ENCODE data around the gene CAPN11. TPM values are rescaled to one million over a fixed set of nuclear protein-coding genes. Genes with fewer than 3 reads are reported as not detected.

The CAPN11 gene
- total and polyA plus RNA-seq, 2 donors from 2014 or later, result 0.39 to 2.3 TPM

DNA sequence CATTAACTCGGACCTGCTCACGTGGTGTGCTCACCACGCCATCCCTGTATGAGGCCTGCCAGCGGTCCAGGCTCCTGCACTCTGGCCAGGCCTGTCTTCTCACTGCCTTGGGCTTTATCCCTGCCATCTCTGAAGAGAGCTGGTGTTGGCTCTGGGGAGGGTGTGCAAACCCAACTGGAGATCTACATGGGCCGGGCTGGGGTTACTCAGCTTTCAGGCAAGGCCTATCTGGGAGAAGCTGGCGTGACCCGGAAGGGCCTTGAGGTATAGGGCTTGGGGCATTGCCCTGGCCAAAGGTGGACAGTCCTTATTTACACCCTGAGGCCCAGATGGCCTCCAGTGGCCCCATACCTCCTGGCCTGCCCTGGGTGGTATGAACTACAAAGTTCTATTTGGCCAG is 69.8 kb downstream of the CAPN11 start:
- Histone ChIP-seq H3K4me1 (ENCODE audit: control insufficient read depth in 2 of 3, insufficient read depth in 2 of 3, low read depth in 1 of 3, low read length in 3 of 3) (peaks cover 0 to 18% (median 18%) of the 10 kb centered on the region in 3 donors), H3K27me3 (ENCODE audit: control insufficient read depth, insufficient read depth, low read length) (no peaks in the 10 kb centered on the region), H3K36me3 (ENCODE audit: control insufficient read depth in 2 of 3, insufficient read depth in 3 of 3, low read length in 3 of 3) (peaks cover 0 to 5% (median 0%) of the 10 kb centered on the region in 3 donors), H3K4me3 (ENCODE audit: low read length in 3 of 3) (no peak overlapping the region), H3K9me3 (ENCODE audit: control insufficient read depth in 2 of 3, insufficient read depth in 1 of 3, low read length in 3 of 3) (no peaks in the 10 kb centered on the region), H3K27ac (ENCODE audit: low read depth in 2 of 2, low read length in 2 of 2) (no peak overlapping the region), H3K9ac (ENCODE audit: low read length in 3 of 3) (no peak overlapping the region)
- DNase-seq (no peak), FAIRE-seq (no peak)
- intact Hi-C loops (cut with DNase I), result no loop called here
- no peak for TF ChIP-seq CTCF (IDR thresholded peaks at IDR 0.05; ENCODE audit: borderline replicate concordance, extremely low read depth, insufficient read depth)

GRCh38 chr6:44228836-44229235 is 70.2 kb downstream of the CAPN11 start:
- H3K4me1 ChIP-seq (ENCODE audit: control insufficient read depth in 2 of 3, insufficient read depth in 2 of 3, low read depth in 1 of 3, low read length in 3 of 3), result peaks cover 0 to 22% (median 22%) of the 10 kb centered on the region in 3 donors
- no peaks in the 10 kb centered on the region for H3K9me3 ChIP-seq (ENCODE audit: control insufficient read depth in 2 of 3, insufficient read depth in 1 of 3, low read length in 3 of 3)
- TF ChIP-seq CTCF (IDR thresholded peaks at IDR 0.05; ENCODE audit: borderline replicate concordance, extremely low read depth, insufficient read depth), result no peak
- H3K36me3 ChIP-seq (ENCODE audit: control insufficient read depth in 2 of 3, insufficient read depth in 3 of 3, low read length in 3 of 3), result peaks cover 0 to 5% (median 0%) of the 10 kb centered on the region in 3 donors
- FAIRE-seq (no peak), DNase-seq (no peak)
- H3K27me3 ChIP-seq (ENCODE audit: control insufficient read depth, insufficient read depth, low read length), result no peaks in the 10 kb centered on the region
- intact Hi-C loops (cut with DNase I), result no loop called here
- H3K9ac ChIP-seq (ENCODE audit: low read length in 3 of 3), result no peak overlapping the region
- H3K4me3 ChIP-seq (ENCODE audit: low read length in 3 of 3), result no peak overlapping the region
- no peak overlapping the region for H3K27ac ChIP-seq (ENCODE audit: low read depth in 2 of 2, low read length in 2 of 2)

GRCh38 chr6:44229376-44230033 is 70.9 kb downstream of the CAPN11 start:
- H3K27ac ChIP-seq (ENCODE audit: low read depth in 2 of 2, low read length in 2 of 2), result no peak overlapping the region
- H3K4me1 ChIP-seq (ENCODE audit: control insufficient read depth in 2 of 3, insufficient read depth in 2 of 3, low read depth in 1 of 3, low read length in 3 of 3), result peaks cover 0 to 24% (median 21%) of the 10 kb centered on the region in 3 donors

More at GRCh38 chr6:44229376-44230033, 70.9 kb downstream of the CAPN11 start:
- FAIRE-seq, result no peak
- no peaks in the 10 kb centered on the region for H3K9me3 ChIP-seq (ENCODE audit: control insufficient read depth in 2 of 3, insufficient read depth in 1 of 3, low read length in 3 of 3)
- H3K9ac ChIP-seq (ENCODE audit: low read length in 3 of 3), result no peak overlapping the region
- TF ChIP-seq CTCF (IDR thresholded peaks at IDR 0.05; ENCODE audit: borderline replicate concordance, extremely low read depth, insufficient read depth), result no peak
- no peaks in the 10 kb centered on the region for H3K27me3 ChIP-seq (ENCODE audit: control insufficient read depth, insufficient read depth, low read length)
- DNase-seq, result no peak
- H3K36me3 ChIP-seq (ENCODE audit: control insufficient read depth in 2 of 3, insufficient read depth in 3 of 3, low read length in 3 of 3), result peaks cover 0 to 5% (median 0%) of the 10 kb centered on the region in 3 donors
- intact Hi-C loops (cut with DNase I), result no loop called here
- H3K4me3 ChIP-seq (ENCODE audit: low read length in 3 of 3), result no peak overlapping the region
